Measurements from ENCODE around the gene CD1E.

- TF ChIP-seq POLR2AphosphoS5 (IDR thresholded peaks at IDR 0.05) (no peak), CTCF (IDR thresholded peaks at IDR 0.05) (no peak)
Measured at GRCh38 chr1:158354255-158354654, 561 bp downstream of the CD1E start.
